ENCODE data around the gene LRMDA.

The LRMDA gene

DNA sequence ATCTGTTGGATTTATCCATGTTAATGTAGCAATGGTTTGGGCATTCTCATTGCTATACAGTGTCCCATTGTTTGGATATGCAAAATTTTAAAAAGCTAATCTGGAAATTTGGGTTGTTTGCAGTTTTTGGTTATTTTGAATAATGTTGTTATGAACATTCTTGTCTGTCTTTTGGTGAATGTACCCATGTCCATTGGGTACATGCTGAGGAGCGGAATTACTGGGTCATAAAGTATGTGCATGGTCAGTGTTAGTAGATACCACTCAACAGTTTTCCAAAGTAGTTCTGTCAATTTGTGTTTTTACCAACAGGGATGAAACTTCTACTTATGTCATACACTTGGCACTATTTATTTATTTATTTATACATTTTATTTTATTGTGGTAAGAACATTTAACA, 153.9 kb downstream of the LRMDA start:
- Histone ChIP-seq H3K18ac (ENCODE audit: low read depth in 1 of 2, low read length in 2 of 2) (no peak overlapping the region), H3K4me3 (ENCODE audit: insufficient read depth in 1 of 2, low read depth in 1 of 2, low read length in 2 of 2) (no peak overlapping the region), H3K14ac (ENCODE audit: low read length in 2 of 2) (no peak overlapping the region), H3K27me3 (ENCODE audit: control insufficient read depth in 1 of 2, insufficient read depth in 1 of 2, low read length in 2 of 2) (no peaks in the 10 kb centered on the region), H4K91ac (ENCODE audit: low read length) (no peak overlapping the region), H3K4me1 (ENCODE audit: control insufficient read depth, insufficient read depth, low read depth, low read length) (no peaks in the 10 kb centered on the region), H3K4ac (ENCODE audit: low read depth in 1 of 2, low read length in 2 of 2) (no peak overlapping the region), H2AFZ (ENCODE audit: low read depth, low read length) (no peak overlapping the region), H3K9me3 (ENCODE audit: control insufficient read depth, low read length) (peaks cover 27% of the 10 kb centered on the region), H2BK12ac (ENCODE audit: low read length in 2 of 2) (no peak overlapping the region), H2BK120ac (ENCODE audit: low read depth, low read length) (no peak overlapping the region), H3K23ac (ENCODE audit: low read length in 2 of 2) (no peak overlapping the region), H2BK5ac (ENCODE audit: low read depth, low read length, poor library complexity, severe bottlenecking) (no peak overlapping the region), H3K36me3 (ENCODE audit: control insufficient read depth in 1 of 2, insufficient read depth in 2 of 2, low read depth in 1 of 2, low read length in 2 of 2) (no peaks in the 10 kb centered on the region), H3K9ac (ENCODE audit: low read length) (no peak overlapping the region), H3K27ac (ENCODE audit: low read length, poor library complexity, severe bottlenecking) (no peak overlapping the region), H4K8ac (ENCODE audit: low read length) (no peak overlapping the region), H2BK15ac (ENCODE audit: low read depth, poor library complexity, severe bottlenecking) (no peak overlapping the region), H2AK5ac (ENCODE audit: low read length, severe bottlenecking) (no peak overlapping the region), H3K4me2 (ENCODE audit: low read length, poor library complexity, severe bottlenecking) (no peak overlapping the region), H3K79me1 (replicated peaks; ENCODE audit: low read length, poor library complexity, severe bottlenecking) (no peaks in the 10 kb centered on the region)
- DNase-seq: no peak
- WGBS: 100% methylated on average over 1 of the region's 1 CpG

DNA sequence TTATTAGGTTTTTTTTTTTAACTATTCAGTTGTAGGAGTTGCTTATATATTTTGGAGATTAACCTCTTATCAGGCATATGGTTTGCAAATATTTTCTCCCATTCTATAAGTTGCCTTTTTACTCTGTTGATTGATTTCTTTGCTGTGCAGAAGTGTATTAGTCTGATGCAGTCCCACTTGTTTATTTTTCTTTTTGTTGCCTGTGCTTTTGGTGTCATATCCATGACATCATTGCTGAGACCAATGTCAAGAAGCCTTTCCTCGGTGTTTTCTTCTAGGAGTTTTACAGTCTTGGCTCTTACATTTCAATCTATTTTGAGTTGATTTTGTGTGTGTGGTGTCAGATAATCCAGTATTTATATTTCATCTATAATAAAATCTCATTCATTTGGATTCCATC, 155.4 kb downstream of the LRMDA start:
- Histone ChIP-seq H3K27me3 (ENCODE audit: control insufficient read depth in 1 of 2, insufficient read depth in 1 of 2, low read length in 2 of 2) (no peaks in the 10 kb centered on the region), H3K9ac (ENCODE audit: low read length) (no peak overlapping the region), H3K27ac (ENCODE audit: low read length, poor library complexity, severe bottlenecking) (no peak overlapping the region), H3K79me1 (replicated peaks; ENCODE audit: low read length, poor library complexity, severe bottlenecking) (no peaks in the 10 kb centered on the region), H2BK12ac (ENCODE audit: low read length in 2 of 2) (no peak overlapping the region), H3K36me3 (ENCODE audit: control insufficient read depth in 1 of 2, insufficient read depth in 2 of 2, low read depth in 1 of 2, low read length in 2 of 2) (no peaks in the 10 kb centered on the region), H2AK5ac (ENCODE audit: low read length, severe bottlenecking) (no peak overlapping the region), H3K23ac (ENCODE audit: low read length in 2 of 2) (no peak overlapping the region), H3K18ac (ENCODE audit: low read depth in 1 of 2, low read length in 2 of 2) (no peak overlapping the region), H3K9me3 (ENCODE audit: control insufficient read depth, low read length) (peaks cover 20% of the 10 kb centered on the region), H3K14ac (ENCODE audit: low read length in 2 of 2) (no peak overlapping the region), H3K4me3 (ENCODE audit: insufficient read depth in 1 of 2, low read depth in 1 of 2, low read length in 2 of 2) (no peak overlapping the region), H2BK5ac (ENCODE audit: low read depth, low read length, poor library complexity, severe bottlenecking) (no peak overlapping the region), H4K91ac (ENCODE audit: low read length) (no peak overlapping the region), H4K8ac (ENCODE audit: low read length) (no peak overlapping the region), H2BK15ac (ENCODE audit: low read depth, poor library complexity, severe bottlenecking) (no peak overlapping the region), H3K4ac (ENCODE audit: low read depth in 1 of 2, low read length in 2 of 2) (no peak overlapping the region), H3K4me1 (ENCODE audit: control insufficient read depth, insufficient read depth, low read depth, low read length) (no peaks in the 10 kb centered on the region), H2AFZ (ENCODE audit: low read depth, low read length) (no peak overlapping the region), H3K4me2 (ENCODE audit: low read length, poor library complexity, severe bottlenecking) (no peak overlapping the region), H2BK120ac (ENCODE audit: low read depth, low read length) (no peak overlapping the region)
- no peak for DNase-seq
- WGBS: no CpG with 5 or more reads among the region's 1 CpG

DNA sequence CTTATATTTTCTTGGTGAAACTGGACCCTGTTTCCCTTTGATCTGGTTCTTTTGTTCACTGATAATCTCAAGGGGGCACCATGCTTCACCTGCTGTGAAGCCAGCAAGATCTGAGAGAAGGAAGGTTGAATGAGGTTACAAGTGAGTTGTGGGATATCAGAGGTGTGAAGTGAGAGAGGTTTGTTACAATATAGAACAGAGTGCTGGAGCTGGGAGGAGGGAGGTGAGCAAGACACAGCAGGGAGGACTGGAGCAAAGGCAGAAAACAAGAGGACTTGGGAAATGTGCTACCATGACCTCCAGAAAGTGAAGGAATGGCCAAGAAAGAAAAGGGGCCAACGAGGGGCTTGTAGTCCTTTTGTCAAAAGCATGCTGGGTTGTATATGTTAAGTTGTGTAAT, 156.6 kb downstream of the LRMDA start:
- H3K27ac ChIP-seq (ENCODE audit: low read length, poor library complexity, severe bottlenecking): no peak overlapping the region

DNA sequence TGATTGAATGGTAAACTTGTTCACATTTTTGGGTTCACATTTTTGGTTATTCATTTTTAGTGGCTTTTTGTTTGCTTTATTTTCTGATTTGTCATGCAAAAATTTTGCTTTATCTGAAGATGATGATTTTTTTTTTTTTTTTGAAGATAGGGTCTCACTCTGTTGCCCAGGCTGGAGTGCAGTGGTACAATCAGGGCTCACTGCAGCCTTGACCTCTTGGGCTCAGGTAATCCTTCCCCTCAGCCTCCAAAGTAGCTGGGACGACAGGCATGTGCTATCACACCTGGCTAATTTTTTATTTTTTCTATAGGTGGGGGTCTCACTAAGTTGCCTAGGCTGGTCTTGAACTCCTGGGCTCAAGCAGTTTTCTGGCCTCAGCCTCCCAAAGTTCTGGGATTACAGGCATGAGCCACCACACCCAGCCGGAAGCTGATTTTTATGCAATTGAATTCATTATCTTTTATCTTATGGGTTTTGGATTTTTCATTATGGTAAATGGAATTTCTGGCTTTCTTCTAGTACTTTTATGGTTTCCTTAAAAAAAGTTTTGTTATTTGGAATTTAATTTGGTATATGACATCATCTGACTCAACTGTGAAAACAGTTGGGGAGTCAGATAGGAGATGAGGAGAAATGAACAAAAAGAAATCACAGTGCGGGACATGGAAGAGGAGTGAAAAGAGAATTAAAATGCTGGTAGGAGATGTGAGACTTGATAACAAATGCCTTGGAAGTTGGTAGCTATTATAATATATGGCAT, 158.7 kb downstream of the LRMDA start:
- Histone ChIP-seq H3K9me3 (ENCODE audit: control insufficient read depth, low read length) (no peaks in the 10 kb centered on the region), H3K18ac (ENCODE audit: low read depth in 1 of 2, low read length in 2 of 2) (no peak overlapping the region), H2BK15ac (ENCODE audit: low read depth, poor library complexity, severe bottlenecking) (no peak overlapping the region), H4K91ac (ENCODE audit: low read length) (no peak overlapping the region), H3K14ac (ENCODE audit: low read length in 2 of 2) (no peak overlapping the region), H3K9ac (ENCODE audit: low read length) (no peak overlapping the region), H2BK12ac (ENCODE audit: low read length in 2 of 2) (no peak overlapping the region), H3K27ac (ENCODE audit: low read length, poor library complexity, severe bottlenecking) (no peak overlapping the region), H2AK5ac (ENCODE audit: low read length, severe bottlenecking) (no peak overlapping the region), H3K4me3 (ENCODE audit: insufficient read depth in 1 of 2, low read depth in 1 of 2, low read length in 2 of 2) (no peak overlapping the region), H2AFZ (ENCODE audit: low read depth, low read length) (no peak overlapping the region), H3K4me2 (ENCODE audit: low read length, poor library complexity, severe bottlenecking) (no peak overlapping the region), H2BK120ac (ENCODE audit: low read depth, low read length) (no peak overlapping the region), H3K4me1 (ENCODE audit: control insufficient read depth, insufficient read depth, low read depth, low read length) (no peaks in the 10 kb centered on the region), H3K4ac (ENCODE audit: low read depth in 1 of 2, low read length in 2 of 2) (no peak overlapping the region), H3K27me3 (ENCODE audit: control insufficient read depth in 1 of 2, insufficient read depth in 1 of 2, low read length in 2 of 2) (peaks cover 0 to 6% of the 10 kb centered on the region in 2 experiments), H3K36me3 (ENCODE audit: control insufficient read depth in 1 of 2, insufficient read depth in 2 of 2, low read depth in 1 of 2, low read length in 2 of 2) (no peaks in the 10 kb centered on the region), H2BK5ac (ENCODE audit: low read depth, low read length, poor library complexity, severe bottlenecking) (no peak overlapping the region), H3K79me1 (replicated peaks; ENCODE audit: low read length, poor library complexity, severe bottlenecking) (no peaks in the 10 kb centered on the region), H3K23ac (ENCODE audit: low read length in 2 of 2) (no peak overlapping the region), H4K8ac (ENCODE audit: low read length) (no peak overlapping the region)
- WGBS: 100% methylated on average over 2 of the region's 3 CpGs
- DNase-seq: no peak

More for the DNA sequence above, 156.6 kb downstream of the LRMDA start:
- H3K9ac ChIP-seq (ENCODE audit: low read length): no peak overlapping the region
- no peaks in the 10 kb centered on the region for H3K79me1 ChIP-seq (replicated peaks; ENCODE audit: low read length, poor library complexity, severe bottlenecking)
- WGBS: no CpG with 5 or more reads among the region's 1 CpG
- no peak overlapping the region for H4K91ac ChIP-seq (ENCODE audit: low read length)
- H2BK120ac ChIP-seq (ENCODE audit: low read depth, low read length): no peak overlapping the region
- no peak overlapping the region for H2BK12ac ChIP-seq (ENCODE audit: low read length in 2 of 2)
- H2AFZ ChIP-seq (ENCODE audit: low read depth, low read length): no peak overlapping the region
- no peak overlapping the region for H3K4me2 ChIP-seq (ENCODE audit: low read length, poor library complexity, severe bottlenecking)
- no peaks in the 10 kb centered on the region for H3K36me3 ChIP-seq (ENCODE audit: control insufficient read depth in 1 of 2, insufficient read depth in 2 of 2, low read depth in 1 of 2, low read length in 2 of 2)
- peaks cover 8% of the 10 kb centered on the region for H3K9me3 ChIP-seq (ENCODE audit: control insufficient read depth, low read length)
- no peak overlapping the region for H3K14ac ChIP-seq (ENCODE audit: low read length in 2 of 2)
- H3K4me3 ChIP-seq (ENCODE audit: insufficient read depth in 1 of 2, low read depth in 1 of 2, low read length in 2 of 2): no peak overlapping the region
- no peaks in the 10 kb centered on the region for H3K4me1 ChIP-seq (ENCODE audit: control insufficient read depth, insufficient read depth, low read depth, low read length)
- no peak for DNase-seq
- H3K27me3 ChIP-seq (ENCODE audit: control insufficient read depth in 1 of 2, insufficient read depth in 1 of 2, low read length in 2 of 2): no peaks in the 10 kb centered on the region
- H2BK5ac ChIP-seq (ENCODE audit: low read depth, low read length, poor library complexity, severe bottlenecking): no peak overlapping the region
- H2AK5ac ChIP-seq (ENCODE audit: low read length, severe bottlenecking): no peak overlapping the region
- H3K4ac ChIP-seq (ENCODE audit: low read depth in 1 of 2, low read length in 2 of 2): no peak overlapping the region
- H2BK15ac ChIP-seq (ENCODE audit: low read depth, poor library complexity, severe bottlenecking): no peak overlapping the region
- H3K18ac ChIP-seq (ENCODE audit: low read depth in 1 of 2, low read length in 2 of 2): no peak overlapping the region
- no peak overlapping the region for H3K23ac ChIP-seq (ENCODE audit: low read length in 2 of 2)
- no peak overlapping the region for H4K8ac ChIP-seq (ENCODE audit: low read length)

Measured in mesenchymal stem cell (in vitro differentiated cells and primary cell).